Measurements from ENCODE around the gene LAPTM4A. TPM values are rescaled to one million over a fixed set of nuclear protein-coding genes. Genes with fewer than 3 reads are reported as not detected.

Gene LAPTM4A
- total RNA-seq, 1 experiment from 2014 or later = 129 TPM

DNA sequence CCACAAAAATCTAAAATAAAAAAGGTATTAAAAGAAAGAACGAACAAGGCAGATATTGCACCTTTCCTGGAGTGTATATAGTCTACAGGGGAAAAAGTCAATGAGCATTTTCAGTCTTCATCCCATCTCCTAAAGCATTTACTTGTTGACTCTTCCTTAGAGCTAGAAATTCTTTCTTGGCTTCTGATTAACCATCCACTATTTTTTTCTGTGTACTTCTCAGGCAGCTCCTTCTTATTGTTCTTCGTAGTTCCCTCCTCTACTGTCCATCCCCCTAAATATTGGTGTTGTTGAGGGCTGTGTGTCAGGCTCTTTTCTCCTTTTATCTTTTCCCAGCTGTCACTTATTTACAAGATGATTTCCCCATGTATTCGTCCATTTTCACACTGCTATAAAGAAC is 3.5 kb upstream of the LAPTM4A start:
- no peak overlapping the region for H3K4me3 Mint-ChIP-seq (ENCODE audit: low read depth, unreplicated experiment)
- CTCF ChIA-PET = interaction anchor here (0.8 kb wide), 1 partner anchor 39 kb away, joined by 3 read pairs; no protein-coding TSS in a partner anchor
- H3K27ac Mint-ChIP-seq (ENCODE audit: unreplicated experiment) = no peak overlapping the region
- H3K4me1 Mint-ChIP-seq (ENCODE audit: low read depth, unreplicated experiment) = peaks cover 14% of the 10 kb centered on the region
- BruUV-seq (replicated peaks) = no TSS peak
- H3K27me3 Mint-ChIP-seq (ENCODE audit: unreplicated experiment) = peaks cover 11% of the 10 kb centered on the region
- no peak for TF ChIP-seq CTCF (IDR thresholded peaks at IDR 0.05; ENCODE audit: unreplicated experiment)
- H3K9me3 Mint-ChIP-seq (ENCODE audit: low read depth, unreplicated experiment) = no peaks in the 10 kb centered on the region
- no peak for DNase-seq
- intact Hi-C loops (cut with micrococcal nuclease; ENCODE audit: unreplicated experiment) = no loop called here
- H3K36me3 Mint-ChIP-seq (ENCODE audit: insufficient read depth, unreplicated experiment) = no peaks in the 10 kb centered on the region

GRCh38 chr2:20054119-20054518 is 2.7 kb upstream of the LAPTM4A start:
- intact Hi-C loops (cut with micrococcal nuclease; ENCODE audit: unreplicated experiment) = no loop called here
- H3K27me3 Mint-ChIP-seq (ENCODE audit: unreplicated experiment) = peaks cover 11% of the 10 kb centered on the region
- no peak for TF ChIP-seq CTCF (IDR thresholded peaks at IDR 0.05; ENCODE audit: unreplicated experiment)
- CTCF ChIA-PET = interaction anchor here (0.8 kb wide), 1 partner anchor 39 kb away, joined by 3 read pairs; no protein-coding TSS in a partner anchor
- no peak overlapping the region for H3K4me3 Mint-ChIP-seq (ENCODE audit: low read depth, unreplicated experiment)
- H3K9me3 Mint-ChIP-seq (ENCODE audit: low read depth, unreplicated experiment) = no peaks in the 10 kb centered on the region
- DNase-seq = no peak
- no peak overlapping the region for H3K27ac Mint-ChIP-seq (ENCODE audit: unreplicated experiment)
- no TSS peak for BruUV-seq (replicated peaks)
- H3K4me1 Mint-ChIP-seq (ENCODE audit: low read depth, unreplicated experiment) = peaks cover 22% of the 10 kb centered on the region
- H3K36me3 Mint-ChIP-seq (ENCODE audit: insufficient read depth, unreplicated experiment) = no peaks in the 10 kb centered on the region

DNA sequence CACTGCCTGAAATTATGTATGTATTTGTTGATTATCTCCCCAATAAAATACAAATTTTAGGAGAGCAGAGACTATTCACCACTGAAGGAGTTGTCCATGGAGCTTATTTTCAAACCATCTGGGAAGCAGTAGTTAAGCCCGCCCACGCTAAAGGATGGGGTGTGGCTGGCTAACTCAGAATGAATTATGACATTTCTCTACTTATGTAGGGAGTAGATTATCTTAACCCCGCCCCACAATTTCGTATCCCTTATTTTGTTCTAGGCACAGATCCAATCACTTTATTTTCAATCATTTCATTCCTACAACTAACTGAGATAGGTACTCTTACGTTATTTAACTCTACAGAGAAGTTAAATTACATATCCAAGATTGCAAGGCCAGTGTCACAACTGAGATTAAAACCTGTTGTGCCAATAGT is 1.4 kb upstream of the LAPTM4A start:
- Mint-ChIP-seq H3K27me3 (ENCODE audit: unreplicated experiment) (peaks cover 8% of the 10 kb centered on the region), H3K36me3 (ENCODE audit: insufficient read depth, unreplicated experiment) (no peaks in the 10 kb centered on the region), H3K4me1 (ENCODE audit: low read depth, unreplicated experiment) (peaks cover 33% of the 10 kb centered on the region), H3K4me3 (ENCODE audit: low read depth, unreplicated experiment) (no peak overlapping the region), H3K9me3 (ENCODE audit: low read depth, unreplicated experiment) (no peaks in the 10 kb centered on the region), H3K27ac (ENCODE audit: unreplicated experiment) (no peak overlapping the region)
- BruUV-seq (replicated peaks) = no TSS peak
- no peak for TF ChIP-seq CTCF (IDR thresholded peaks at IDR 0.05; ENCODE audit: unreplicated experiment)
- intact Hi-C loops (cut with micrococcal nuclease; ENCODE audit: unreplicated experiment) = no loop called here
- CTCF ChIA-PET = interaction anchor here (0.7 to 2.0 kb wide), 4 partner anchors 9 to 37 kb away, joined by 4 to 11 read pairs (median 6); no protein-coding TSS in a partner anchor
- DNase-seq = peak; percentile 61

DNA sequence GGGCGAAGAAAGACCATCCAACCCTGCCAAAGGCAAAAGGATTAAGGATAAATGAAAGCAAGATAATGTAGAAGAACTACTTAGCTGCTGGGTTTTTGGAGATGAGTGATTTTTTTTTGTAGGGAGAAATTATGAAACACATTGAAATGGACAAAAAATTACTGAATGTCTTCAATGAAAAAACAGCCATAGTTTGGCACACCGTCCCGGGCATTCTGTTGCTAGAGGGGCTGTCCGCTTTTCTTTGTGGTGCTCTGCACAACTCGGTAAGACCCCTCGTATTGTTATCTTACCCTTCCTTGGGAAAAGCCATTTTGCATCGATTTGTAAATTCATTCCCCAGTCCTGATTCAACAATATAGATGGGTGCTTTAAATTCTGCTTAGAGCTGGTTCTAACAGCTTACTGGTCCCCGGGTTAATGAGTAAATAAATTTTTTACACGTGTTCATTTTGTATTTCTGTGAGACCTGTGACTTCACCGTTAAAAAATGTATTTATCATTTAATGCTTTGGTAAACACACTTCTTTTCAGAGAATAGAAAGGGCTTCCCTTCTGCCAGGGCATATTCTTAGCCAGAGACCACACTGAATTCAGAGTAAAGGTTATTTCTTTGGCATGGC is 912 bp upstream of the LAPTM4A start:
- CTCF ChIA-PET = interaction anchor here (0.7 to 2.0 kb wide), 5 partner anchors 9 to 180 kb away, joined by 3 to 11 read pairs (median 5); no protein-coding TSS in a partner anchor
- intact Hi-C loops (cut with micrococcal nuclease; ENCODE audit: unreplicated experiment) = no loop called here
- BruUV-seq (replicated peaks) = TSS peak; percentile 98
- Mint-ChIP-seq H3K36me3 (ENCODE audit: insufficient read depth, unreplicated experiment) (no peaks in the 10 kb centered on the region), H3K9me3 (ENCODE audit: low read depth, unreplicated experiment) (no peaks in the 10 kb centered on the region), H3K27ac (ENCODE audit: unreplicated experiment) (no peak overlapping the region), H3K4me3 (ENCODE audit: low read depth, unreplicated experiment) (no peak overlapping the region), H3K27me3 (ENCODE audit: unreplicated experiment) (peaks cover 3% of the 10 kb centered on the region), H3K4me1 (ENCODE audit: low read depth, unreplicated experiment) (peaks cover 38% of the 10 kb centered on the region)
- TF ChIP-seq CTCF (IDR thresholded peaks at IDR 0.05; ENCODE audit: unreplicated experiment) = no peak
- no peak for DNase-seq

Measured in Calu3 (cell line).